DOHH2 (cell line): ENCODE data around the gene RAB3C.

Experiments used
- H3F3A ChIP-seq: fragments of 200-600 bp; sonication (generic), shearing (Covaris generic); 2 replicates; pipeline ENCODE4 v1.6.0; 2016; ENCODE audit warnings: antibody characterized with exemption, mild to moderate bottlenecking; ENCODE audit not compliant: control insufficient read depth, insufficient read depth
- H3K27ac ChIP-seq: fragments of 200-600 bp; sonication (generic); 2 replicates; pipeline ENCODE4 v1.5.1; 2014; ENCODE audit warnings: low read depth, mild to moderate bottlenecking, low read length, moderate library complexity
- H3K27me3 ChIP-seq: fragments of 200-600 bp; sonication (generic); 2 replicates; pipeline ENCODE4 v1.6.1; 2014; ENCODE audit warnings: mild to moderate bottlenecking, low read length, mixed read lengths; ENCODE audit not compliant: control insufficient read depth
- H3K36me3 ChIP-seq: fragments of 200-600 bp; sonication (generic); 2 replicates; pipeline ENCODE4 v1.6.1; 2014; ENCODE audit warnings: mild to moderate bottlenecking, low read length, moderate library complexity, mixed read lengths; ENCODE audit not compliant: control insufficient read depth
- H3K4me1 ChIP-seq: fragments of 200-600 bp; sonication (generic); 2 replicates; pipeline ENCODE4 v1.6.1; 2014; ENCODE audit warnings: mild to moderate bottlenecking, low read length, mixed read lengths; ENCODE audit not compliant: control insufficient read depth
- H3K4me2 ChIP-seq: fragments of 200-600 bp; sonication (generic); 2 replicates; pipeline ENCODE4 v1.6.0; 2014; ENCODE audit warnings: mild to moderate bottlenecking, low read length, moderate library complexity
- H3K4me3 ChIP-seq: fragments of 200-600 bp; sonication (generic); 2 replicates; pipeline ENCODE4 v1.5.1; 2014; ENCODE audit warnings: mild to moderate bottlenecking, low read length, mixed read lengths
- H3K79me2 ChIP-seq: fragments of 200-600 bp; sonication (generic); 2 replicates; pipeline ENCODE4 v1.6.1; 2014; ENCODE audit warnings: mild to moderate bottlenecking, low read length, mixed read lengths; ENCODE audit not compliant: control insufficient read depth
- H3K9me2 ChIP-seq: fragments of 200-600 bp; sonication (generic); replicated peaks from 2 replicates; pipeline ENCODE4 v1.6.1; 2014; ENCODE audit warnings: mild to moderate bottlenecking, low read length, mixed read lengths; ENCODE audit not compliant: control insufficient read depth
- H3K9me3 ChIP-seq: fragments of 200-600 bp; sonication (generic); 2 replicates; pipeline ENCODE4 v1.6.1; 2014; ENCODE audit warnings: antibody characterized with exemption, low read length, mixed read lengths; ENCODE audit not compliant: control insufficient read depth, insufficient read depth
- H4K20me1 ChIP-seq: fragments of 200-600 bp; sonication (generic); 2 replicates; pipeline ENCODE4 v1.6.0; 2014; ENCODE audit warnings: low read depth, mild to moderate bottlenecking, antibody characterized with exemption, low read length, moderate library complexity; ENCODE audit not compliant: control insufficient read depth, insufficient read depth
- CTCF ChIP-seq: fragments of 200-600 bp; sonication (generic); IDR thresholded peaks from one replicate; pipeline ENCODE4 v1.5.1; 2014; ENCODE audit warnings: antibody characterized with exemption, mild to moderate bottlenecking, low read depth, low read length; ENCODE audit not compliant: poor library complexity, severe bottlenecking
- EZH2phosphoT487 ChIP-seq: fragments of 200-600 bp; sonication (generic); IDR thresholded peaks from 2 replicates; pipeline ENCODE4 v1.6.1; 2017; ENCODE audit warnings: borderline replicate concordance, mild to moderate bottlenecking, antibody characterized with exemption, low read length, moderate library complexity, mixed read lengths

The RAB3C gene

GRCh38 chr5:58797021-58797420 lies 214.1 kb downstream of the RAB3C start:
- no peaks in the 10 kb centered on the region; the same call in 1 of the 2 replicates for H3K27me3 ChIP-seq
- H3K27ac ChIP-seq: no peak overlapping the region
- no peaks in the 10 kb centered on the region for H3K9me2 ChIP-seq
- H3K4me1 ChIP-seq: no peaks in the 10 kb centered on the region
- no peaks in the 10 kb centered on the region for H3K79me2 ChIP-seq
- no peaks in the 10 kb centered on the region for H3F3A ChIP-seq
- no peaks in the 10 kb centered on the region for H3K9me3 ChIP-seq
- H3K4me2 ChIP-seq: no peak overlapping the region
- H3K4me3 ChIP-seq: no peak overlapping the region
- H4K20me1 ChIP-seq: no peaks in the 10 kb centered on the region
- H3K36me3 ChIP-seq: no peaks in the 10 kb centered on the region
- TF ChIP-seq EZH2phosphoT487 (no peak), CTCF (no peak)

DNA sequence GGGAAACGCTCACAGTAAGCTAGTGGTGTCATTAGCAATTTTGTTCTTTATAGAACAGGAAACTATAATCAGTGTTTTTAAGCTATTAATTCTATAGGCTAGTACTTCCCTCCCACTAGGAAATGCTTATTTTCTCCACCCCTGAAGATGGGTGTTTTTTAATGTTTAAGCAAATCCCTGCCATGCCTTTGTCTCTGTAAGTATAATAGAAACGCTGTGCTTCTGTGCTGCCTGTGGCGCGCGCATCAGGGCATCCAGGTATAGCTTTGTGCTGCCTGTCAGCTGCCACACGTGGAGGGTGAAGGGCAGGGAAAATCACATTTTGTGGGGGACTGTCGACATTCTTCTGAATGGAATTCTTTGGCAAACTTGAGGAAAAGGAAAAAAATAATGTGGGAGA lies 217.5 kb downstream of the RAB3C start:
- H3K27me3 ChIP-seq: no peaks in the 10 kb centered on the region; the same call in 1 of the 2 replicates
- H3K79me2 ChIP-seq: no peaks in the 10 kb centered on the region
- no peaks in the 10 kb centered on the region for H3F3A ChIP-seq
- no peaks in the 10 kb centered on the region for H3K9me2 ChIP-seq
- H3K27ac ChIP-seq: no peak overlapping the region
- H3K9me3 ChIP-seq: no peaks in the 10 kb centered on the region
- no peaks in the 10 kb centered on the region for H4K20me1 ChIP-seq
- H3K4me2 ChIP-seq: no peak overlapping the region
- H3K36me3 ChIP-seq: no peaks in the 10 kb centered on the region
- TF ChIP-seq CTCF (no peak), EZH2phosphoT487 (no peak)
- H3K4me3 ChIP-seq: no peak overlapping the region
- no peaks in the 10 kb centered on the region for H3K4me1 ChIP-seq

- H3K4me3 ChIP-seq: no peak overlapping the region
- no peak overlapping the region for H3K4me2 ChIP-seq
- H4K20me1 ChIP-seq: no peaks in the 10 kb centered on the region
- no peaks in the 10 kb centered on the region for H3K9me2 ChIP-seq
- no peaks in the 10 kb centered on the region for H3K36me3 ChIP-seq
- TF ChIP-seq EZH2phosphoT487 (no peak), CTCF (no peak)
- H3F3A ChIP-seq: no peaks in the 10 kb centered on the region
- H3K27ac ChIP-seq: no peak overlapping the region
- H3K27me3 ChIP-seq: no peaks in the 10 kb centered on the region; the same call in 1 of the 2 replicates
- no peaks in the 10 kb centered on the region for H3K4me1 ChIP-seq
- no peaks in the 10 kb centered on the region for H3K9me3 ChIP-seq
- no peaks in the 10 kb centered on the region for H3K79me2 ChIP-seq
Observed at GRCh38 chr5:58800861-58801540, 218.1 kb downstream of the RAB3C start.
